Measurements from ENCODE around the gene GUCA1C.

The GUCA1C gene

GRCh38 chr3:108953700-108954099, at the start of gene GUCA1C:
Gene GUCA1C (minus strand): TSS chr3:108953879. CDS start chr3:108953762, 117 bp downstream.
- no peak within 1 kb of the TSS for H3K27ac Mint-ChIP-seq
- no peak within 1 kb of the TSS for H3K4me3 Mint-ChIP-seq
- H3K36me3 Mint-ChIP-seq (ENCODE audit: low read depth), result no peaks in the 10 kb centered on the region
- peaks cover 18% of the 10 kb centered on the region for H3K27me3 Mint-ChIP-seq
- no peaks in the 10 kb centered on the region for H3K4me1 Mint-ChIP-seq (ENCODE audit: low read depth)
- no peaks in the 10 kb centered on the region for H3K9me3 Mint-ChIP-seq
- DNase-seq, result no peak

GRCh38 chr3:108998436-108998835, 44.8 kb upstream of the GUCA1C start:
- H3K27ac Mint-ChIP-seq, result no peak overlapping the region
- no peaks in the 10 kb centered on the region for H3K36me3 Mint-ChIP-seq (ENCODE audit: low read depth)
- peaks cover 23% of the 10 kb centered on the region for H3K27me3 Mint-ChIP-seq
- no peaks in the 10 kb centered on the region for H3K9me3 Mint-ChIP-seq
- no peak overlapping the region for H3K4me3 Mint-ChIP-seq
- no peaks in the 10 kb centered on the region for H3K4me1 Mint-ChIP-seq (ENCODE audit: low read depth)
- DNase-seq, result no peak

- no peak for DNase-seq
- Mint-ChIP-seq H3K36me3 (ENCODE audit: low read depth) (no peaks in the 10 kb centered on the region), H3K27me3 (peaks cover 34% of the 10 kb centered on the region), H3K27ac (no peak overlapping the region), H3K9me3 (no peaks in the 10 kb centered on the region), H3K4me1 (ENCODE audit: low read depth) (no peaks in the 10 kb centered on the region), H3K4me3 (no peak overlapping the region)
These were observed 32.2 kb upstream of the GUCA1C start for GRCh38 chr3:108985844-108986243.

- Mint-ChIP-seq H3K27ac (no peak overlapping the region), H3K4me3 (no peak overlapping the region), H3K9me3 (no peaks in the 10 kb centered on the region), H3K4me1 (ENCODE audit: low read depth) (no peaks in the 10 kb centered on the region), H3K36me3 (ENCODE audit: low read depth) (no peaks in the 10 kb centered on the region), H3K27me3 (peaks cover 30% of the 10 kb centered on the region)
- no peak for DNase-seq
These were observed 29.4 kb upstream of the GUCA1C start for GRCh38 chr3:108983051-108983450.

- H3K4me3 Mint-ChIP-seq, result no peak overlapping the region
- H3K27me3 Mint-ChIP-seq, result peaks cover 3% of the 10 kb centered on the region
- H3K27ac Mint-ChIP-seq, result no peak overlapping the region
- H3K9me3 Mint-ChIP-seq, result no peaks in the 10 kb centered on the region
- peaks cover 3% of the 10 kb centered on the region for H3K4me1 Mint-ChIP-seq (ENCODE audit: low read depth)
- DNase-seq, result no peak
- no peaks in the 10 kb centered on the region for H3K36me3 Mint-ChIP-seq (ENCODE audit: low read depth)
These were observed 22.4 kb upstream of the GUCA1C start for GRCh38 chr3:108976058-108976457.

- no peaks in the 10 kb centered on the region for H3K9me3 Mint-ChIP-seq
- DNase-seq, result no peak
- no peaks in the 10 kb centered on the region for H3K27me3 Mint-ChIP-seq
- no peak overlapping the region for H3K4me3 Mint-ChIP-seq
- no peaks in the 10 kb centered on the region for H3K36me3 Mint-ChIP-seq (ENCODE audit: low read depth)
- H3K27ac Mint-ChIP-seq, result no peak overlapping the region
- peaks cover 3% of the 10 kb centered on the region for H3K4me1 Mint-ChIP-seq (ENCODE audit: low read depth)
These were observed 19.3 kb upstream of the GUCA1C start for GRCh38 chr3:108973019-108973418.

- H3K27me3 Mint-ChIP-seq, result no peaks in the 10 kb centered on the region
- H3K27ac Mint-ChIP-seq, result no peak overlapping the region
- DNase-seq, result no peak
These were observed 18.8 kb upstream of the GUCA1C start for GRCh38 chr3:108972482-108972881.

GRCh38 chr3:108970561-108970960, 16.9 kb upstream of the GUCA1C start:
- Mint-ChIP-seq H3K4me1 (ENCODE audit: low read depth) (peaks cover 12% of the 10 kb centered on the region), H3K9me3 (no peaks in the 10 kb centered on the region), H3K27ac (no peak overlapping the region), H3K36me3 (ENCODE audit: low read depth) (no peaks in the 10 kb centered on the region), H3K4me3 (no peak overlapping the region), H3K27me3 (no peaks in the 10 kb centered on the region)
- no peak for DNase-seq

More at GRCh38 chr3:108972482-108972881, 18.8 kb upstream of the GUCA1C start:
- Mint-ChIP-seq H3K36me3 (ENCODE audit: low read depth) (no peaks in the 10 kb centered on the region), H3K4me3 (no peak overlapping the region), H3K4me1 (ENCODE audit: low read depth) (peaks cover 3% of the 10 kb centered on the region), H3K9me3 (no peaks in the 10 kb centered on the region)

- Mint-ChIP-seq H3K27me3 (no peaks in the 10 kb centered on the region), H3K36me3 (ENCODE audit: low read depth) (no peaks in the 10 kb centered on the region), H3K4me3 (no peak overlapping the region), H3K9me3 (no peaks in the 10 kb centered on the region), H3K4me1 (ENCODE audit: low read depth) (peaks cover 16% of the 10 kb centered on the region), H3K27ac (no peak overlapping the region)
- no peak for DNase-seq
These were observed 13.1 kb upstream of the GUCA1C start for GRCh38 chr3:108966773-108967172.

GRCh38 chr3:108959017-108959416, 5.3 kb upstream of the GUCA1C start:
- DNase-seq, result no peak
- no peak overlapping the region for H3K4me3 Mint-ChIP-seq
- no peaks in the 10 kb centered on the region for H3K9me3 Mint-ChIP-seq
- H3K36me3 Mint-ChIP-seq (ENCODE audit: low read depth), result no peaks in the 10 kb centered on the region
- peaks cover 11% of the 10 kb centered on the region for H3K4me1 Mint-ChIP-seq (ENCODE audit: low read depth)
- H3K27me3 Mint-ChIP-seq, result peaks cover 21% of the 10 kb centered on the region
- H3K27ac Mint-ChIP-seq, result no peak overlapping the region

- peaks cover 22% of the 10 kb centered on the region for H3K27me3 Mint-ChIP-seq
- no peak overlapping the region for H3K4me3 Mint-ChIP-seq
- DNase-seq, result no peak
- H3K9me3 Mint-ChIP-seq, result no peaks in the 10 kb centered on the region
- no peak overlapping the region for H3K27ac Mint-ChIP-seq
- H3K36me3 Mint-ChIP-seq (ENCODE audit: low read depth), result no peaks in the 10 kb centered on the region
- H3K4me1 Mint-ChIP-seq (ENCODE audit: low read depth), result no peaks in the 10 kb centered on the region
These were observed 469 bp downstream of the GUCA1C start for GRCh38 chr3:108953210-108953609.

GRCh38 chr3:108951820-108952501, 1.7 kb downstream of the GUCA1C start:
- Mint-ChIP-seq H3K36me3 (ENCODE audit: low read depth) (no peaks in the 10 kb centered on the region), H3K4me1 (ENCODE audit: low read depth) (no peaks in the 10 kb centered on the region), H3K27me3 (peaks cover 25% of the 10 kb centered on the region), H3K9me3 (no peaks in the 10 kb centered on the region), H3K4me3 (no peak overlapping the region), H3K27ac (no peak overlapping the region)
- DNase-seq, result no peak

GRCh38 chr3:108947855-108948254, 5.8 kb downstream of the GUCA1C start:
- Mint-ChIP-seq H3K27ac (no peak overlapping the region), H3K9me3 (no peaks in the 10 kb centered on the region), H3K4me3 (no peak overlapping the region), H3K36me3 (ENCODE audit: low read depth) (no peaks in the 10 kb centered on the region), H3K27me3 (peaks cover 19% of the 10 kb centered on the region), H3K4me1 (ENCODE audit: low read depth) (peaks cover 6% of the 10 kb centered on the region)
- DNase-seq, result no peak

GRCh38 chr3:108946292-108947285, 7.1 kb downstream of the GUCA1C start:
- Mint-ChIP-seq H3K27me3 (peaks cover 19% of the 10 kb centered on the region), H3K9me3 (no peaks in the 10 kb centered on the region), H3K36me3 (ENCODE audit: low read depth) (no peaks in the 10 kb centered on the region), H3K4me3 (no peak overlapping the region), H3K4me1 (ENCODE audit: low read depth) (peaks cover 6% of the 10 kb centered on the region), H3K27ac (no peak overlapping the region)
- no peak for DNase-seq

Data from activated T-cell treated with anti-CD3 and anti-CD28 coated beads, Interleukin-2, amount 50 U/mL, for 24 hours (primary cell).